Mesodermal cell (in vitro differentiated cells): Measurements from ENCODE around the gene ATP5F1D.

Source experiments
- H3K27ac ChIP-seq: 2 replicates; pipeline ENCODE4 v1.7.0; 2013; ENCODE audit warnings: mild to moderate bottlenecking, low read depth, low read length, moderate library complexity; ENCODE audit not compliant: severe bottlenecking
- H3K36me3 ChIP-seq: 2 replicates; pipeline ENCODE4 v1.7.1; 2013; ENCODE audit warnings: mild to moderate bottlenecking, low read length, moderate library complexity; ENCODE audit not compliant: control insufficient read depth, insufficient read depth
- H3K4me1 ChIP-seq: one replicate; pipeline ENCODE4 v1.7.1; 2013; ENCODE audit warnings: mild to moderate bottlenecking, low read length; ENCODE audit not compliant: insufficient read depth, control insufficient read depth, poor library complexity, severe bottlenecking
- H3K4me3 ChIP-seq: 2 replicates; pipeline ENCODE4 v1.7.0; 2013; ENCODE audit warnings: low read length, control low read depth, mild to moderate bottlenecking; ENCODE audit not compliant: insufficient read depth, poor library complexity, severe bottlenecking; ENCODE audit errors: extremely low read depth
- H3K9me3 ChIP-seq: 2 replicates; pipeline ENCODE4 v1.7.1; 2013; ENCODE audit warnings: mild to moderate bottlenecking, low read length, moderate library complexity; ENCODE audit not compliant: control insufficient read depth
- WGBS, 2 experiments: methylation state at CpG; one replicate each; pipeline ENCODE4 v1.1.5; 2013; ENCODE audit warnings: missing lambda C conversion rate in 2 of 2; ENCODE audit not compliant: insufficient coverage in 2 of 2; 5-methylcytosine and 5-hydroxymethylcytosine counted together

The ATP5F1D gene

DNA sequence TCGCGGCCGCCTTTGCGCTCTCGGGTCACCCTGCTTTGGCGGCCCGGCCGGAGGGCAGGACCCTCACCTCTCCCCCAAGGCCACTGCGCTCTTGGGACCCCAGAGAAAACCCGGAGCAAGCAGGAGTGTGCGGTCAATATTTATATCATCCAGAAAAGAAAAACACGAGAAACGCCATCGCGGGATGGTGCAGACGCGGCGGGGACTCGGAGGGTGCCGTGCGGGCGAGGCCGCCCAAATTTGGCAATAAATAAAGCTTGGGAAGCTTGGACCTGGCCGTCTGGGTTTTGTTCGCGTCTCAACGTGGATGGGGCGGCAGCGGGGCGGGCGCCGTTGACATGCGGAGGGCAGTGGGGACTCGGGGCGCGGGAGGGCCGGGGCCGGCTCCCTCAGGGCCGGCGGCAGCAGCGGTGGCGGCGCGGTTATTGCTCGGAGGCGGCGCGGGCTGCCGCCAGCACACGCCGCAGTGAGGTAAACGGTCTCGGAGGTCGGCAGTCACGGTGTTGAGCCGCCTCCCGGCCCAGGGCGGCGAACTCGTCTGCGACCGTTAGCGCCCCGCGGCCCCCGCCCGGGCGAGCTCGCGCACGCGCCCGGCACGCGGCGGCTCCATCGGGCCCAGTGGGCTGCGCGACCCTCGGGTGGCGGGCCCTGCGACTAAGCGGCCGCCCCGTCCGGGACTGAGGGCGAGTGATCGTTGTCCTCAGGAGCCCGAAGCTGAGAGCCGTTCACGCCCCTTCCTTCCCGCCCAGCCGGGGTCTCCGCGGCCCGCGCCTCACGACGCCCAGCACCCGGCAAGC, 13.2 kb upstream of the ATP5F1D start:
- Histone ChIP-seq H3K36me3 (peaks cover 59% of the 10 kb centered on the region), H3K4me1 (peaks cover 6% of the 10 kb centered on the region)
- WGBS, 2 experiments, result 97 to 98% methylated on average over 85 to 90 of the region's 100 CpGs

DNA sequence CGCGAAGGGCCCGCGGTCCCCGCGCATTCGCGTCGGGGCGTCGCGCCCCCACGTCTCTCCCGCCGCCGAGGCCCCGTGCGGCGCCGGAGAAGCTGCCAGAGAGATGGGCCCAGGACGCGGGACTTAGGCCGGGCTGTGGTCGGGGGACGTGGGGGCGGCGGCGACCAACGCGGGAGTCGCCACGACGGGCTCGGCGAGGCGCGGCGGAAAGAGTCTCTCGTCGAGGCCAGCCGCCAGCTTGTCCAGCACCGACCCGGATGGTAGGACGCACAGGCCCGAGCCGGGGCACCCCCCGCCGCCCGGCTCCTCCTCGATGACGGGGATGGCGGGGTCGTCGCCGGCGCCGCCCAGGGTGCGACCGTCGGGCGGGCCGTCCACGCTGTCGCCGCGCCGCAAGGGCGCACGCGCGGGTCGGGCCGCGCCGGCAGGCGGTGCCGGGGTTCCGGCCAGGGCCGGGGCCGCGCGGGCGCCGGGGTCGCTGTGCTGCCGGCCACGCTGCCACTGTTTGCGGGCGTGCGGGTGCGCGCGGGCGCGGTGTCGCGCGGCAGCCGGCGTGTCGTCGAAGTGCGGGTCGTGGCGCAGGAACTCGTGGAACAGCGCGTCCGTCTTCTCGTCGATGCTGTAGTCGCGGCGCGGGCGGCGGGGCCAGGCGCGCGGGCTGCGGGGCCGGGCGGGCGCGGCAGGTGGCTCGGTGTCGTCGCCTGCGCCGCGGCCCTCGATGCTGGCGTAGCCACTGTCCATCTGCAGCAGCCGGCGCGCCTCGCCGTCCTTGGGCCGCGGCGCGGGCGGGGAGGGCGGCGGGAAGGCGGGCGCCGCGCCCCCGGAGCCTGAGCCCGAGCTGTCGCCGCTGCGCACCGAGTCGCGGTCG, 12.3 kb upstream of the ATP5F1D start:
- peaks cover 6% of the 10 kb centered on the region for H3K4me1 ChIP-seq
- no peaks in the 10 kb centered on the region for H3K9me3 ChIP-seq
- 97 to 98% methylated on average over 125 to 156 of the region's 158 CpGs for WGBS, 2 experiments
- no peak overlapping the region for H3K27ac ChIP-seq
- H3K36me3 ChIP-seq, result peaks cover 58% of the 10 kb centered on the region
- no peak overlapping the region for H3K4me3 ChIP-seq

More for the DNA sequence above, 13.2 kb upstream of the ATP5F1D start:
- no peak overlapping the region for H3K27ac ChIP-seq
- no peak overlapping the region for H3K4me3 ChIP-seq
- no peaks in the 10 kb centered on the region for H3K9me3 ChIP-seq

DNA sequence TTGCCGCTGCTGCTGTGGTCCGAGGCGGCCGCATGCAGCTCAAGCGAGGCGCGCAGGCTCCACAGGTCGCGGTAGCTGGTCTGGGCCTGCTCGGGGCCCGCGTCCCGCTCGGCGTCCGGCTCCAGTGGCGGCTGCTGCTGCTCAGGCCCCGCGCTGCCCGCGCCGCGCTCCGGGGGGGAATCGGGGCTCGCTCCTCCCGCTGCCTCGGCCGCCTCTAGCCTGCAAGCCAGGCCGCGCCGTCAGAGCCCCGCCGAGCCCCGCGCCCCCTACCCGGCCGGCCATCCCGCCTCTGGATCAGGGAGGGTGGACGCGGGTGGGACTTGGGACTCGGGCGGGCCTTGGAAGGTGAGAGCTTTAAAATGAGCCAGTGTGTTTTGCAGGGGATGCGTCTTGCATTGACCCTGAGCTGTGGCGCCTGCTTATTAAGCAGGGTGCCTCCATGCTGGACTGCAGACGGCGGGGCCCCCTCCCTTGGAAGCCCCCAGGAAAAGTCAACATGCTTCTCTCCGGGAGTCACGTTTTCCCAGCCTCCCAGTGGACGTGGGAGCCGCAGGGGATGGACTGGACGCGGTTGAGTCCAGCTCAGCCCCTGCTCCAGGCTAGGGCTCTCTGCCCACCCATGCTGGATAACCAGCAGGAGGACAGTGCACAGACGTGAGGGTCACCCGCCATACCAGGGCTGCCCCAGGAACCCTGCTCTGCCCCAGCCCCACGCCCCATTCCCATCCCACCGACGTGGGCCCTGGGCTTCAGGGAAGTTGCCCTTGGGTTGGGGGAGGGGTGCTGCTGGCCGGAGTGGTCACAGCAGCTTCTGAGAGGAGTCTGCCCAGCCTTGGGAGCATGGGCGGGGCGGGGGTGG, 11.4 kb upstream of the ATP5F1D start:
- WGBS, 2 experiments, result 96 to 98% methylated on average over 39 to 56 of the region's 61 CpGs
- H3K9me3 ChIP-seq, result no peaks in the 10 kb centered on the region
- peaks cover 6% of the 10 kb centered on the region for H3K4me1 ChIP-seq
- no peak overlapping the region for H3K27ac ChIP-seq
- H3K36me3 ChIP-seq, result peaks cover 55% of the 10 kb centered on the region
- no peak overlapping the region for H3K4me3 ChIP-seq

DNA sequence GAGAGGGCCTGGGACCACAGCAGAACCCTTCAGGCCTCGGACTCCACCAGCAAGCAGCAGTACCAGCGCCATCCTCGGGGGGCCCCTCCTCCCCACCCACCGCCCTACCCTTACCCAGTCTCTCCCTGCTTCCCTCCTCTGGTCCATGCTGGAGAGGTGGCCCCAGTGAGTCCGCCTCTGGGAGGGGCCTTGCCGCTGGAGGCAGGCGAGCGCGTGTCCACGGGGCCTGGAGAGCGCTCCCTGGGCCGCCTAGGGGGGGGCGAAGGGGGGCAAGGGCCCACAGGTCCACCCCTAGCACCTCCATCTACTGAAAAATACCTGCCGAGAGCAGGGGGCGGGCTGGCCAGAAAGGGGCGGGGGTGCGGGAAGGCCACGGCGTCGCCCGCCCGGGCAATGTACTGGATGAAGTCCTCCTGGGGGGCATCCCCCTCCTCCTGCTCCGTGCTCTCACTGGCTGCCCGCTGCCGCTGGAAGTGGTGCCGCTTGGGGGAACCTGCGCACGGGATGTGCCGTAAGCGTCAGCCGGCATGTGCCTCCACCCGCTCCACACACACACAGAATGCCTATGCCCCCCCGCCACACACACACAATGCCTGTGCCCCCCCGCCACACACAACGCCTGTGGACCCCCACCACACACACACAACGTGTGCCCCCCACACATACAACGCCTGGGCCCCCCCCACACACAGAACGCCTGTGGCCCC, 10.6 kb upstream of the ATP5F1D start:
- Histone ChIP-seq H3K4me3 (no peak overlapping the region), H3K4me1 (peaks cover 6% of the 10 kb centered on the region), H3K9me3 (no peaks in the 10 kb centered on the region), H3K27ac (no peak overlapping the region), H3K36me3 (peaks cover 55% of the 10 kb centered on the region)
- WGBS, 2 experiments, result 85 to 89% methylated on average over 13 to 29 of the region's 38 CpGs

DNA sequence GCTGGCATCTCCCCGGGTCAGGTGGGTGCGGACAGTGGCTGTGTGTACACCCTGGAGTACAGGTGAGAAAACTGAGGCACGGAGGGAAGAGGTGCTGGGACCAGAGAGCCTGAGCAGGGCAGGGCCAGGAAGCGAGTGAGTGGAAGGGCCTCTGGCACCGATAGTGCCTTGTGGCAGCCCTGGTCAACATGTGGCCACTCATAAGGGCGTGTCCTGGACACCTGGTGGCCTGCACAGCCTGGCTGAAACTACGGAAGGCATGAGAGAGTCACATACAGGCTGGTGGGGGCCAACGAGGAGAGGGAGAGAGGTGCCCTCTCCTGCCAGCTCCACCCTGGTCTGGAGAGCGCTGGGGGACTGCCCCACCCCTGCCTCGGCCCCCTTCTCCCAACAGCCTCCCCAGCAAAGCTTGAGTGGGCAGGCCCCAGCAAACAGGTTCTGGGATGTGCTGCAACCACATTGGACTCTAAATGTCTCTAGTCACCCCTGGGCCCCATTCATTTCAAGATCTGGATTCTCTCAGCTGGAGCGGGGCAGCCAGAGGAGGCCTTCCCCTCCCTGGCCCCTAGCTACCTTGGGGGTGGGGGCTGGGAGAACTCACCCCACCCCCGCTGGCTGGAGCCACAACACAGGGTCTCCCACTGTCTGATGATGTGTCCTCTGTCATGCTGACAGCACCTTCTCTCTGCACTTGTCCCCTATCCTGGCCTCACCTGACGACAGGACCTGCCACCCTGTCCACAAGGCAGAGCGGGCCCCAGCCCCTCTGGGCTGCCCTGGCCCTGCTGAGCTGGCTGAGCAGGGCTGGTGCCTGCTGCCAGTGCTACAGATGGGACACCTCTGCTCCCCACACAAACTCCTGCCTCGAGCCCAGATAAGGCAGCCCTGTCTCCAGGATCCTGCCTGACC, 9.6 kb upstream of the ATP5F1D start:
- peaks cover 10% of the 10 kb centered on the region for H3K4me1 ChIP-seq
- 93 to 95% methylated on average over 12 to 14 of the region's 15 CpGs for WGBS, 2 experiments
- H3K36me3 ChIP-seq, result peaks cover 48% of the 10 kb centered on the region
- no peaks in the 10 kb centered on the region for H3K9me3 ChIP-seq
- H3K27ac ChIP-seq, result no peak overlapping the region
- H3K4me3 ChIP-seq, result no peak overlapping the region

DNA sequence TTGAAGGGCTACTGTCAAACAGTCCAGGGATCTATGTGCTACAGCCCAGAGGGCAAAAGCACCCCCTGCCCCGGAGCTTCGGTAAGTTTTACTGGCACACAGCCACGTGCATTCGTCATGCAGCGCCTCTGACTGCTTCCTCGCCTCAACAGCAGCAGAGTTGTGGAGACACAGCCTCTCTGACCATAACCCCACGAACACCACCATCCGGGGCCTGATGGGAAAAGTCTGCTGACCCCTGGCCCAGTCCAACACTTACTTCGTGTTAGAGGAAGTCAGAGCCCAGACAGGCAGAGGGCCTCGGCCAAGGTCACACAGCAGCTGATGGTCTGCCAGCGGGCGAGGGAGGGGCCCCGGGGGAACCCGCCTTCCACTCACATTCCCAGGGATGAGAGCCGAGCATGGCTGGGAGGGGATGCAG, 8.9 kb upstream of the ATP5F1D start:
- H3K36me3 ChIP-seq, result peaks cover 42% of the 10 kb centered on the region
- 81 to 90% methylated on average over 11 to 15 of the region's 15 CpGs for WGBS, 2 experiments
- no peaks in the 10 kb centered on the region for H3K9me3 ChIP-seq
- H3K4me1 ChIP-seq, result peaks cover 10% of the 10 kb centered on the region
- no peak overlapping the region for H3K27ac ChIP-seq
- H3K4me3 ChIP-seq, result no peak overlapping the region

DNA sequence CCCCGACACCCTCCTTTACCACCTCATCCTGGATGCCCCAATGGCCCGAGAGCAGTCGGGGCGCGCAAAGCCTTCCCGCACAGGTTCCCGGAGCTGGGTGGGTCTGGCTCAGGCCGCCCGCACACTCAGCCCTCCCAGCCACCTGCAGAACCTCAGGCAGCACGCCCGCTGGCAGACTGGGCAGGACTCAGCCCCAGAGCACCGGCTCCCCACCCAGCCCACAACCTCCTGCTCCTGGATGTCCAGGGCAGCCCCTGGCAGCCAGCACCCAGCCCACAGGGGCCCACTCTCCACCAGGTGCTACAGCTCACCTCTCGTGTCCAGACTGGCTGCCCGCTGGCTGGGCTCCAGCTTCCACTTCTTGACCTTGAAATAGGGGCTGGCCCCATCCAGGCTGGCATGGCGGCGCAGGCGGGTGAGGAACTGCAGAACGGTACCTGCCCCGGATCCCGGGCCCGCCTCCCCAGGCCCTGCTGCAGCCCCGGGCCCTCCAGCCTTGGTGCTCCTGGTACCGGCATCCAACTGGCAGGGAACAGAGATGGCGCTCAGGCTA, 8.4 kb upstream of the ATP5F1D start:
- H3K9me3 ChIP-seq, result no peaks in the 10 kb centered on the region
- no peak overlapping the region for H3K27ac ChIP-seq
- H3K36me3 ChIP-seq, result peaks cover 37% of the 10 kb centered on the region
- H3K4me1 ChIP-seq, result peaks cover 11% of the 10 kb centered on the region
- H3K4me3 ChIP-seq, result no peak overlapping the region
- WGBS, 2 experiments, result 95 to 98% methylated on average over 20 to 24 of the region's 24 CpGs

DNA sequence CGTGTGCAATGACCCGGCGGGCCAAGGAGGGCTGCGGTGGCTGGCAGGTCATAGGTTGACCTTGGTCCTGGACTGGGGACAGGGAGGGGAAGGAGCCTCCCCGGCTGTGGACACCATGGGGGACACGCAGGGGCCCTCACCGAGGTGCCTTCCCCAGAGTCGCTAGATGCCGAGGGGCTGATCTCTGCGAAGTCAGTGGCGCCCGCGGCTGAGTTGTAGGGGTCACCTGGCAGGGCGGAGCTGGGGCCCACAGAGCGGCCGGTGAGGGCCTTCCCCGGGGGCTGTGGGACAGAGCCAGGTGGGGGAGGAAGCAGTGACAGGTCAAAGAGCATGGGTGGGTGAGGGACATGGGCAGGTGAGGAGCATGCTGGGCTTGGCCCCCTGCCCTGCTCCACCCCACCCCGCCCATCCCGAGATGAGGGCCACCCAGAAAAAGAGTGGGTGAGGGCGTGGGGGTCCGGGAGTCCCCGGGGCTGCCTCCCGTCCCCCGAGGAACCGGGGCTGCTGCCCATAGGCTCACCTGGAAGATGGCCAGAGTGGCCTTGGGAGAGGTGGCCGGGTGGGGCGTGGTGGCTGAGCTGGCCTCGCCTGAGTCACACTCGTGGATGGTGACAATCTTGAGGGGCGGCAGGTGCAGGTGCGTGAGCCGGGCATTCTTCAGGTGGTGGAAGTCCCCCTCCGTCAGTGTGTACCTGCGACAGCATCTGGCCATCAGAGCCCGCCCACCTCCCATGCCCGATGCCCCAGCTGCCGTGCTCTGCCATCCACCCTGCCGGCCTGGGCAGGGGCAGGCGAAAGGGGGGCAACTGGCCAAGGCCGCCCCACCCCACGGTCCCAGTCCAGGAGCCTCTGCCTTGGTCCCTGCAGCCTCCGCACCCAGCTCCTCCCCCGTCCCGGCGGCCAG, 7.2 kb upstream of the ATP5F1D start:
- peaks cover 13% of the 10 kb centered on the region for H3K4me1 ChIP-seq
- H3K9me3 ChIP-seq, result no peaks in the 10 kb centered on the region
- peaks cover 35% of the 10 kb centered on the region for H3K36me3 ChIP-seq
- WGBS, 2 experiments, result 98% methylated on average over 41 to 44 of the region's 45 CpGs
- H3K27ac ChIP-seq, result no peak overlapping the region
- H3K4me3 ChIP-seq, result no peak overlapping the region
